K562 (cell line): ENCODE data around the gene HK2. TPM values are rescaled to one million over a fixed set of nuclear protein-coding genes. Genes with fewer than 3 reads are reported as not detected.

Experiments
- ARID1B ChIP-seq: fragments of 450-650 bp; IDR thresholded peaks from 2 replicates; pipeline ENCODE4 v1.6.1; 2016; ENCODE audit warnings: antibody characterized with exemption, mild to moderate bottlenecking, inconsistent platforms
- BRCA1 ChIP-seq, 2 experiments: fragments of 450-650 bp in 1 of 2; sonication (generic) in 1 of 2; formaldehyde crosslinking in 1 of 2; IDR thresholded peaks; 2 replicates each; pipeline versions ENCODE4 v1.5.0 to v1.6.1; 2017 to 2020; ENCODE audit warnings: mild to moderate bottlenecking in 1 of 2, missing genetic modification reagents in 1 of 2
- CBFB ChIP-seq: sonication (generic); formaldehyde crosslinking; IDR thresholded peaks from 2 replicates; pipeline ENCODE4 v1.4.0; 2020; ENCODE audit warnings: mild to moderate bottlenecking, missing genetic modification reagents
- CBX1 ChIP-seq: sonication (generic); IDR thresholded peaks from 2 replicates; pipeline ENCODE4 v1.6.1; 2016; ENCODE audit warnings: antibody characterized with exemption, low read depth, mild to moderate bottlenecking
- ESRRB ChIP-seq: fragments of 250-450 bp; sonication (Bioruptor Pico); IDR thresholded peaks from 2 replicates; pipeline ENCODE4 v1.5.0; 2020; ENCODE audit warnings: mild to moderate bottlenecking, moderate library complexity, borderline replicate concordance
- FOXA3 ChIP-seq, 2 experiments: fragments of 450-650 bp in 1 of 2; sonication (generic) in 1 of 2; formaldehyde crosslinking; IDR thresholded peaks in 1 of 2; conservative IDR thresholded peaks in 1 of 2; 2 replicates each; pipeline versions ENCODE4 v1.4.0 to v1.8.0; 2020 to 2022; ENCODE audit warnings: mild to moderate bottlenecking in 2 of 2, missing genetic modification reagents in 1 of 2
- GATA2 ChIP-seq: sonication (generic); formaldehyde crosslinking; IDR thresholded peaks from 2 replicates; pipeline ENCODE4 v1.4.0; 2020; ENCODE audit warnings: mild to moderate bottlenecking, missing genetic modification reagents
- KLF10 ChIP-seq: fragments of 250-450 bp; sonication (Bioruptor Pico); IDR thresholded peaks from 2 replicates; pipeline ENCODE4 v1.6.1; 2021; ENCODE audit warnings: matching md5 sums
- MCM5 ChIP-seq: fragments of 450-650 bp; IDR thresholded peaks from 2 replicates; pipeline ENCODE4 v1.6.1; 2016; ENCODE audit warnings: low read depth
- NCOA4 ChIP-seq: fragments of 450-650 bp; IDR thresholded peaks from 2 replicates; pipeline ENCODE4 v1.6.1; 2018; ENCODE audit warnings: mild to moderate bottlenecking; ENCODE audit not compliant: partially characterized antibody
- NFXL1 ChIP-seq: fragments of 450-650 bp; formaldehyde crosslinking; IDR thresholded peaks from 2 replicates; pipeline ENCODE4 v1.4.0; 2021; ENCODE audit warnings: mild to moderate bottlenecking
- NR2C1 ChIP-seq, 2 experiments: fragments of 450-650 bp; IDR thresholded peaks; 2 replicates each; pipeline ENCODE4 v1.6.1; 2017; ENCODE audit warnings: mild to moderate bottlenecking in 2 of 2, antibody characterized with exemption in 1 of 2, inconsistent platforms in 1 of 2, missing compliant biosample characterization in 1 of 2, missing genetic modification characterization in 1 of 2
- PHB ChIP-seq: fragments of 250-450 bp; sonication (Bioruptor Pico); IDR thresholded peaks from 2 replicates; pipeline ENCODE4 v1.5.0; 2021
- POLR2A ChIP-seq: fragments of 450-650 bp; conservative IDR thresholded peaks from 2 replicates; pipeline ENCODE4 v1.6.1; 2016
- PTBP1 ChIP-seq: fragments of 200-400 bp; formaldehyde crosslinking; IDR thresholded peaks from 2 replicates; pipeline ENCODE4 v1.6.1; 2017; ENCODE audit warnings: low read depth, low read length
- RUNX1 ChIP-seq: sonication (generic); IDR thresholded peaks from 2 replicates; pipeline ENCODE4 v1.6.1; 2016; ENCODE audit warnings: antibody characterized with exemption, low read depth
- TCF7 ChIP-seq: sonication (generic); IDR thresholded peaks from 2 replicates; pipeline ENCODE4 v1.6.1; 2016; ENCODE audit warnings: antibody characterized with exemption, borderline replicate concordance
- U2AF1 ChIP-seq: fragments of 200-400 bp; formaldehyde crosslinking; optimal IDR thresholded peaks from 2 replicates; pipeline ENCODE3; 2017; ENCODE audit warnings: mild to moderate bottlenecking, low read depth, low read length, moderate library complexity
- XRCC4 ChIP-seq: IDR thresholded peaks from one replicate; pipeline ENCODE4 v1.6.1; 2011; ENCODE audit not compliant: insufficient read depth, insufficient read length; ENCODE audit errors: extremely low read depth
- ZC3H8 ChIP-seq: fragments of 450-650 bp; IDR thresholded peaks from 2 replicates; pipeline ENCODE4 v1.6.1; 2017
- ZNF174 ChIP-seq: fragments of 250-450 bp; sonication (Bioruptor Pico); IDR thresholded peaks from 2 replicates; pipeline ENCODE4 v1.4.0; 2020; ENCODE audit warnings: mild to moderate bottlenecking
- ZNF586 ChIP-seq: fragments of 450-650 bp; formaldehyde crosslinking; conservative IDR thresholded peaks from 2 replicates; pipeline ENCODE4 v1.4.0; 2020; ENCODE audit warnings: mild to moderate bottlenecking, moderate library complexity
- ZNF644 ChIP-seq: fragments of 200-800 bp; sonication (Bioruptor generic); IDR thresholded peaks from 2 replicates; pipeline ENCODE4 v1.6.1; 2016; ENCODE audit warnings: low read depth, missing genetic modification characterization, missing compliant biosample characterization
- polyA plus RNA-seq, 8 experiments: library from polyadenylated mRNA; depleted of rRNA in 4 of 8; stranded (reverse) in 5 of 8; unstranded in 3 of 8; fragments of >200 nt; fragmentation: Nextera tagmentation in 2 of 8; fragmentation: Illumina TruSeq in 1 of 8; extraction: Ambion mirVana in 2 of 8; extraction: Trizol in 1 of 8; gene quantifications; 2 replicates each; pipeline versions ENCODE4 v1.2.1 to v1.2.3, GENCODE V29; 2011 to 2014; ENCODE audit warnings: inconsistent platforms in 1 of 8, missing spikeins in 1 of 8
- total RNA-seq, 7 experiments: library from RNA; depleted of rRNA in 6 of 7; stranded (reverse); fragments of >200 nt in 6 of 7; fragmentation: Illumina TruSeq in 2 of 7; extraction: Trizol in 2 of 7; gene quantifications; 2 replicates each; pipeline versions ENCODE4 v1.2.1 to v1.2.3, GENCODE V29; 2011 to 2021; ENCODE audit warnings: low replicate concordance in 1 of 7
- TF ChIP-seq, protein P1 (sequence below): fragments of 450-650 bp; formaldehyde crosslinking; IDR thresholded peaks from 2 replicates; pipeline ENCODE4 v1.4.0; 2020; ENCODE audit warnings: mild to moderate bottlenecking, moderate library complexity
- TF ChIP-seq, protein P2 (sequence below): sonication (generic); formaldehyde crosslinking; IDR thresholded peaks from 2 replicates; pipeline ENCODE4 v1.4.0; 2020; ENCODE audit warnings: mild to moderate bottlenecking, missing genetic modification reagents

HK2 gene
- total and polyA plus RNA-seq, 9 of the 15 experiments (the other 6 are each of a cell fraction or from before 2014, with no cell fraction given), result 4.7 to 56.0 (median 19.9) TPM

DNA sequence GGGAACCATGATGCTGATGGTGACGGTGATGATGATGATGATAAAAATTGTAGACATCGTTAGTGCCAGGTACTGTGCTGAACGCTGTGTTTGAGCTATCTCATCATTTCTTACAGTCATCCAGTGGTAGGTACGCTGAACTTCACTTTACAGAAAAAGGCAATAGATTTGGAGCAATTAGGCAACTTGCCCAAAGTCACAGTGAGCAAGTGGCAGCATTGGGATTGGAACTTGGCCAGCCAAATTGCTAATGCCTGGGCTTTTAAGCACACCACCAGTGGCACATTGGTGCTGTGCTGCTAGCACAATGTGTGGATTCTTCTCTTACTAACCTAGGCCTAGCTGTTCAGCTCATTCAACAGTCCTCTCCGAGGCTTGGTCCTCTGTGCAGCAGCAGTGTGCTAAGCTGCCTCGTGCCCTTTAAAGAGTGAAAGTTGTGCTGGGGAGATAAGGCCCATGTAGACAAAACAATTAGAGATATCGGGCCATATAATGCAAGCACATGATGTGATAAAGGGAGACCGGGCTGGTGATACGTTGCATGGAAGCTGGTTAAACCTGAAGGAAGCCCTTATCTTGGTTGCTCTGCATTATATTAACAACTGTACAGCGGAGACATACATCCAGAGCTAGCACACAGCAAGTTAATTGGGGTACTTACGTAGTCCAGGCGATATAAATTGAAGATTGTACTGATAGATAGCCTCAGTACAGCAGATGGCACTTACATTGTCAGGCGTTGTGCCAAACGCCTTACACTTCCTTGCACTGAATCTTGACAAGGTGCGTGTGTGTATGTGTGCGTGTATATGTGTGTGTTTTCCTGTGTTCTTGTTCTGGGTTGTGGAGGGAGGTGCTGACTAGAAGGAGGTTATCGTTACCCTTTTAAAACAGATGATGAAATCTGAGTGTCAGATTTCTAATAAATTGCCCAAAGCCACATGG lies 28.4 kb downstream of the HK2 start (continued):
- TF ChIP-seq U2AF1 (no peak), PHB (CRISPR knock-in tag) (no peak), BRCA1 (IDR thresholded peaks at IDR 0.05) (no peak), BRCA1 (CRISPR knock-in tag; IDR thresholded peaks at IDR 0.05) (no peak), PTBP1 (no peak), GATA2 (CRISPR knock-in tag) (peak; percentile 67), ZNF586 (CRISPR knock-in tag) (no peak), NCOA4 (no peak), TCF7 (0 out of 2 replicates have a peak, but pooled peaks have one; percentile 42), ZNF644 (tag) (peak; percentile 54; the same call in 1 of the 2 replicates), KLF10 (no peak), ZNF174 (CRISPR knock-in tag) (no peak), NR2C1 (IDR thresholded peaks at IDR 0.05) (no peak), NR2C1 (tag; IDR thresholded peaks at IDR 0.05) (no peak), ZC3H8 (no peak), ARID1B (peak; percentile 90), FOXA3 (CRISPR knock-in tag; conservative IDR thresholded peaks at IDR 0.05 in 1 of 2, IDR thresholded peaks at IDR 0.05 in 1 of 2) (peak in 1 of 2 experiments; percentile 49; a peak in 1 of 4 replicates), POLR2A (no peak), ESRRB (no peak), NFXL1 (CRISPR knock-in tag) (no peak), MCM5 (no peak), CBX1 (no peak), XRCC4 (no peak), RUNX1 (no peak), CBFB (CRISPR knock-in tag) (no peak)
- TF ChIP-seq, protein P1, sequence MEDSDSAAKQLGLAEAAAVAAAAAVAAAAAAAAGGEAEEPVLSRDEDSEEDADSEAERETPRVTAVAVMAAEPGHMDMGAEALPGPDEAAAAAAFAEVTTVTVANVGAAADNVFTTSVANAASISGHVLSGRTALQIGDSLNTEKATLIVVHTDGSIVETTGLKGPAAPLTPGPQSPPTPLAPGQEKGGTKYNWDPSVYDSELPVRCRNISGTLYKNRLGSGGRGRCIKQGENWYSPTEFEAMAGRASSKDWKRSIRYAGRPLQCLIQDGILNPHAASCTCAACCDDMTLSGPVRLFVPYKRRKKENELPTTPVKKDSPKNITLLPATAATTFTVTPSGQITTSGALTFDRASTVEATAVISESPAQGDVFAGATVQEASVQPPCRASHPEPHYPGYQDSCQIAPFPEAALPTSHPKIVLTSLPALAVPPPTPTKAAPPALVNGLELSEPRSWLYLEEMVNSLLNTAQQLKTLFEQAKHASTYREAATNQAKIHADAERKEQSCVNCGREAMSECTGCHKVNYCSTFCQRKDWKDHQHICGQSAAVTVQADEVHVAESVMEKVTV (CRISPR knock-in tag), result no peak
- TF ChIP-seq, protein P2, sequence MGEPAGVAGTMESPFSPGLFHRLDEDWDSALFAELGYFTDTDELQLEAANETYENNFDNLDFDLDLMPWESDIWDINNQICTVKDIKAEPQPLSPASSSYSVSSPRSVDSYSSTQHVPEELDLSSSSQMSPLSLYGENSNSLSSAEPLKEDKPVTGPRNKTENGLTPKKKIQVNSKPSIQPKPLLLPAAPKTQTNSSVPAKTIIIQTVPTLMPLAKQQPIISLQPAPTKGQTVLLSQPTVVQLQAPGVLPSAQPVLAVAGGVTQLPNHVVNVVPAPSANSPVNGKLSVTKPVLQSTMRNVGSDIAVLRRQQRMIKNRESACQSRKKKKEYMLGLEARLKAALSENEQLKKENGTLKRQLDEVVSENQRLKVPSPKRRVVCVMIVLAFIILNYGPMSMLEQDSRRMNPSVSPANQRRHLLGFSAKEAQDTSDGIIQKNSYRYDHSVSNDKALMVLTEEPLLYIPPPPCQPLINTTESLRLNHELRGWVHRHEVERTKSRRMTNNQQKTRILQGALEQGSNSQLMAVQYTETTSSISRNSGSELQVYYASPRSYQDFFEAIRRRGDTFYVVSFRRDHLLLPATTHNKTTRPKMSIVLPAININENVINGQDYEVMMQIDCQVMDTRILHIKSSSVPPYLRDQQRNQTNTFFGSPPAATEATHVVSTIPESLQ (CRISPR knock-in tag), result no peak
